HUES48 (cell line): ENCODE data around the gene OPRM1.

Experiments
- H3K27ac ChIP-seq: one replicate; pipeline ENCODE4 v1.7.0; 2013; ENCODE audit warnings: low read depth, low read length, inconsistent platforms
- H3K27me3 ChIP-seq: 2 replicates; pipeline ENCODE4 v1.6.1; 2013; ENCODE audit warnings: mild to moderate bottlenecking, low read length; ENCODE audit not compliant: control insufficient read depth, insufficient read depth
- H3K36me3 ChIP-seq: 2 replicates; pipeline ENCODE4 v1.6.1; 2013; ENCODE audit warnings: low read length; ENCODE audit not compliant: control insufficient read depth, insufficient read depth
- H3K4me1 ChIP-seq: 2 replicates; pipeline ENCODE4 v1.6.1; 2013; ENCODE audit warnings: mild to moderate bottlenecking, low read length; ENCODE audit not compliant: control insufficient read depth, insufficient read depth
- H3K4me3 ChIP-seq: 2 replicates; pipeline ENCODE4 v1.5.1; 2013; ENCODE audit warnings: mild to moderate bottlenecking, low read depth, low read length
- H3K9ac ChIP-seq: 2 replicates; pipeline ENCODE4 v1.6.1; 2013; ENCODE audit warnings: mild to moderate bottlenecking, low read depth, low read length, moderate library complexity
- H3K9me3 ChIP-seq: 2 replicates; pipeline ENCODE4 v1.6.1; 2013; ENCODE audit warnings: low read length; ENCODE audit not compliant: control insufficient read depth, insufficient read depth

OPRM1 gene

DNA sequence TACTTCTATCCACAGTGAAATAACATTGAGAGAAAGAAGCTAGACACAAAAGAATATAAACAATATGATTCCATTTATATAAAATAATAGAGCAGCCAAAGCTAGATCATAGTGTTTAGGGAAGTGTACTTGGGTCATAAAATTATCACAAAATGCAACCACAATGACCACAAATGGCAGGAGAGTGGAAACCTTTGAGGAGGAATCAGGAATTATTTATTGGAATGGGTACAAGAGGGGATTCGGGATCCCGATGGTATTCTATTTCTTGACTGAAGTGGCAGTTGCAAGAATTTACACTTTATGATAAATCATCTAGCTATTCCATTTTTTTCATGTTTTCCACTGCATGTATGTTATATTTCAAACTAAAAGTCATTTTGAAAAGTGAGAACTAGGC, 241.5 kb downstream of the OPRM1 start:
- Histone ChIP-seq H3K9ac (no peak overlapping the region), H3K36me3 (no peaks in the 10 kb centered on the region), H3K4me3 (no peak overlapping the region), H3K9me3 (no peaks in the 10 kb centered on the region), H3K27me3 (no peaks in the 10 kb centered on the region), H3K27ac (no peak overlapping the region), H3K4me1 (no peaks in the 10 kb centered on the region)

- no peak overlapping the region for H3K9ac ChIP-seq
- H3K4me1 ChIP-seq = no peaks in the 10 kb centered on the region
- no peaks in the 10 kb centered on the region for H3K27me3 ChIP-seq
- H3K36me3 ChIP-seq = no peaks in the 10 kb centered on the region
- no peak overlapping the region for H3K27ac ChIP-seq
- no peaks in the 10 kb centered on the region for H3K9me3 ChIP-seq
- H3K4me3 ChIP-seq = no peak overlapping the region
Observed at GRCh38 chr6:154284313-154284853, 245.3 kb downstream of the OPRM1 start.

DNA sequence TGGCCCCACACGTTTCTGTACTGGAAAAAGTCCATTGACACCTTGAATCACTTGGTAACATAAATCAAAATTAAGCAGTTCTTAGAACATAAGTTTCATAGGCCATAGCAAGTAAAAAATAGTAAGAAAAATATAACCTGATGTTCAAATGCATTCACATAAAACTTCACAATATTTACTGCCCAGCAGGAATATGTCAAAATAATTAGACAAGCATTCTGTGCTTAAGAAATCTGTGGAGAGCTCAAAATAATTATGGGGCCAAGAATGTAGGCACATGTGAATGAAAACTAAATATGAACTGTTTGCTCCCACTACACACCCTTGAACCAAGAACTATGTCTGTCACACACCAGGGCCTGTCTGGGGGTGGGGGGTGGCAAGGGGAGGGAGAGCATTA, 246.8 kb downstream of the OPRM1 start:
- no peak overlapping the region for H3K27ac ChIP-seq
- no peaks in the 10 kb centered on the region for H3K4me1 ChIP-seq
- no peak overlapping the region for H3K9ac ChIP-seq
- no peak overlapping the region for H3K4me3 ChIP-seq
- no peaks in the 10 kb centered on the region for H3K36me3 ChIP-seq
- no peaks in the 10 kb centered on the region for H3K27me3 ChIP-seq
- H3K9me3 ChIP-seq = no peaks in the 10 kb centered on the region

DNA sequence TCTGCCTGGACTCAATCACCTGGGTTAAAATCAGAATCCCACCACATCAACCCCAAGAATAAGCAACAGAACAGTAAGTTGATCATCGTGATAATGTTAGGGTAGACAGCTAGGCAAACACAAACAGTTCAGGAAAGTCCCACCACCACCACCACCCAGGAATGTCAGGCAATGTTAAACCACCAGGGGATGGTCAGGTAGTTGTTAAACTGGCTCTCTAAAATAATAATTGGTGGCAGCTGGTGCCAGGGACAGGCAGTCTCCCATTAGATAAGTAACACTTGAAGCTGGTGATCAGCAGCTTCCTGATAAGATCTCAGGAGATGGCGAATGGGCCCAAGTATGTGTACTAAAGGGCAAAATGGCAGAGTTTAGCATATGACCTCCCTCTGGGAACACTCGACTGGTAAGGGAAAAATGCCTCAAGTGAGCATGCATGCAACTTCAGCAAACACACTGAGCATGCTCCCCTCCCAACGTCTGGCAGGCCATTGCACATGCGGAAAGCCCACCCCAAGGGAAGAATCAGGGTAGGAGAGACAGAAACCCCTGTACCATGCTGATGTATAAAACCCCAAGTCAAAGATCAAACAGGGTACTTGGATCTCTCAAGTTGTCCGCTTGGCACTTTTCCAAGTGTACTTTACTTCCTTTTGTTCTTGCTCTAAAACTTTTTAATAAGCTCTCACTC, 250.9 kb downstream of the OPRM1 start:
- Histone ChIP-seq H3K9ac (no peak overlapping the region), H3K9me3 (no peaks in the 10 kb centered on the region), H3K4me3 (no peak overlapping the region), H3K36me3 (no peaks in the 10 kb centered on the region), H3K27me3 (no peaks in the 10 kb centered on the region), H3K4me1 (no peaks in the 10 kb centered on the region), H3K27ac (no peak overlapping the region)

- no peaks in the 10 kb centered on the region for H3K36me3 ChIP-seq
- H3K4me1 ChIP-seq = no peaks in the 10 kb centered on the region
- no peaks in the 10 kb centered on the region; the same call in 1 of the 2 replicates for H3K9me3 ChIP-seq
- H3K27ac ChIP-seq = no peak overlapping the region
- H3K4me3 ChIP-seq = no peak overlapping the region
- no peak overlapping the region for H3K9ac ChIP-seq
- no peaks in the 10 kb centered on the region for H3K27me3 ChIP-seq
Observed at GRCh38 chr6:154292066-154292465, 253.0 kb downstream of the OPRM1 start.

- Histone ChIP-seq H3K27me3 (no peaks in the 10 kb centered on the region), H3K9ac (no peak overlapping the region), H3K36me3 (no peaks in the 10 kb centered on the region), H3K4me1 (no peaks in the 10 kb centered on the region), H3K27ac (no peak overlapping the region), H3K9me3 (no peaks in the 10 kb centered on the region; the same call in 1 of the 2 replicates), H3K4me3 (no peak overlapping the region)
Observed at GRCh38 chr6:154292855-154293519, 253.9 kb downstream of the OPRM1 start.

GRCh38 chr6:154295733-154296132, 256.7 kb downstream of the OPRM1 start:
- Histone ChIP-seq H3K4me1 (no peaks in the 10 kb centered on the region), H3K27ac (no peak overlapping the region), H3K9me3 (no peaks in the 10 kb centered on the region; the same call in 1 of the 2 replicates), H3K4me3 (no peak overlapping the region), H3K36me3 (no peaks in the 10 kb centered on the region), H3K27me3 (no peaks in the 10 kb centered on the region), H3K9ac (no peak overlapping the region)
